Measurements from ENCODE around the gene TMEM178A. TPM values are rescaled to one million over a fixed set of nuclear protein-coding genes. Genes with fewer than 3 reads are reported as not detected.

Gene TMEM178A
- total RNA-seq, result not detected

DNA sequence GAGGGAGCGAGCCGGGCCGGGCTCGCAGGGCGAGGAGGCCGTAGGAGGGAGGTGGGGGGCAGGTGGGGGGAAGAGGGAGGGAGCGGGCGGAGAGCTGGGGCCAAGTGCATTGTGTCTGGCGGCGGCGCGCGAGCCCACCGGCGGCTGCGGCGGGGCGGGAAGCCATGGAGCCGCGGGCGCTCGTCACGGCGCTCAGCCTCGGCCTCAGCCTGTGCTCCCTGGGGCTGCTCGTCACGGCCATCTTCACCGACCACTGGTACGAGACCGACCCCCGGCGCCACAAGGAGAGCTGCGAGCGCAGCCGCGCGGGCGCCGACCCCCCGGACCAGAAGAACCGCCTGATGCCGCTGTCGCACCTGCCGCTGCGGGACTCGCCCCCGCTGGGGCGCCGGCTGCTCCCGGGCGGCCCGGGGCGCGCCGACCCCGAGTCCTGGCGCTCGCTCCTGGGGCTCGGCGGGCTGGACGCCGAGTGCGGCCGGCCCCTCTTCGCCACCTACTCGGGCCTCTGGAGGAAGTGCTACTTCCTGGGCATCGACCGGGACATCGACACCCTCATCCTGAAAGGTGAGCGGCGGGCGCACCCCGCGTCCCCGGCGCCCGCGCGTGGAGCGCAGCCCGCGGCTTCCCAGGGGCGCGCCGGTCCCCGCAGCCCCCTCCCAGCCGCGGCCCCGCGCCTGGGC is at the start of gene TMEM178A:
TMEM178A (plus strand) TSS at position 107 of the 680 bp plus-strand sequence; CDS start at position 165, 58 bp downstream.

Other genes with a start within 250 kb of the TMEM178A start
- gene MAP4K3, start 228.6 kb upstream of the TMEM178A start, total RNA-seq, result 10 to 100 TPM; 55.4 to 56.6 TPM
- 1 to 10 TPM; 6.2 to 7.0 TPM for gene THUMPD2, start 113.3 kb downstream of the TMEM178A start, total RNA-seq